GM23338 (cell line): Measurements from ENCODE around the gene ARHGDIA. TPM values are rescaled to one million over a fixed set of nuclear protein-coding genes. Genes with fewer than 3 reads are reported as not detected.

Experiments used
- polyA plus RNA-seq: library from polyadenylated mRNA; unstranded; fragments of >200 nt; fragmentation: Nextera tagmentation; extraction: Ambion mirVana; gene quantifications from 2 replicates; pipeline ENCODE4 v1.2.1, GENCODE V29; 2016
- total RNA-seq: library from RNA; depleted of rRNA; stranded (reverse); fragments of >200 nt; shearing (Covaris generic); gene quantifications from 2 replicates; pipeline ENCODE4 v1.2.3, GENCODE V29; 2014; rRNA removed

Gene ARHGDIA
- total and polyA plus RNA-seq, 2 experiments from 2014 or later: 125 to 140 TPM

Other genes with a start within 250 kb of the ARHGDIA start
Only the 30 nearest of the 31 such genes appear.
- 0.31 and 0.66 TPM in 2 replicates for gene TSPAN10, start 234.1 kb downstream of the ARHGDIA start, total RNA-seq
- gene TSPAN10, start 234.1 kb downstream of the ARHGDIA start, polyA plus RNA-seq: 1.2 and 1.5 TPM in 2 replicates
- 4.0 and 5.5 TPM in 2 replicates for gene PDE6G, start 214.8 kb downstream of the ARHGDIA start, total RNA-seq
- gene PDE6G, start 214.8 kb downstream of the ARHGDIA start, polyA plus RNA-seq: 9.0 and 11.4 TPM in 2 replicates
- gene OXLD1, start 204.7 kb downstream of the ARHGDIA start, total RNA-seq: 46.0 and 76.2 TPM in 2 replicates
- 64.9 and 73.0 TPM in 2 replicates for gene OXLD1, start 204.7 kb downstream of the ARHGDIA start, polyA plus RNA-seq
- 22.3 and 26.1 TPM in 2 replicates for gene CCDC137, start 204.6 kb downstream of the ARHGDIA start, total RNA-seq
- 69.3 and 73.4 TPM in 2 replicates for gene CCDC137, start 204.6 kb downstream of the ARHGDIA start, polyA plus RNA-seq
- 41.3 and 54.9 TPM in 2 replicates for gene ARL16, start 187.5 kb downstream of the ARHGDIA start, total RNA-seq
- gene ARL16, start 187.5 kb downstream of the ARHGDIA start, polyA plus RNA-seq: 39.6 and 40.4 TPM in 2 replicates
- gene HGS, start 187.3 kb downstream of the ARHGDIA start, total RNA-seq: 66.9 and 90.2 TPM in 2 replicates
- 59.0 and 59.4 TPM in 2 replicates for gene HGS, start 187.3 kb downstream of the ARHGDIA start, polyA plus RNA-seq
- gene MRPL12, start 168.0 kb downstream of the ARHGDIA start, total RNA-seq: 50.9 and 53.2 TPM in 2 replicates
- 140 and 153 TPM in 2 replicates for gene MRPL12, start 168.0 kb downstream of the ARHGDIA start, polyA plus RNA-seq
- gene SLC25A10, start 159.1 kb downstream of the ARHGDIA start, total RNA-seq: 37.1 and 47.4 TPM in 2 replicates
- 25.7 TPM in 2 replicates for gene SLC25A10, start 159.1 kb downstream of the ARHGDIA start, polyA plus RNA-seq
- gene GCGR, start 67.2 kb downstream of the ARHGDIA start, total RNA-seq: 0.17 and 0.31 TPM in 2 replicates
- gene GCGR, start 67.2 kb downstream of the ARHGDIA start, polyA plus RNA-seq: 0.23 and 0.92 TPM in 2 replicates
- 85.2 and 110 TPM in 2 replicates for gene MCRIP1, start 38.0 kb downstream of the ARHGDIA start, total RNA-seq
- gene MCRIP1, start 38.0 kb downstream of the ARHGDIA start, polyA plus RNA-seq: 99.5 and 101 TPM in 2 replicates
- not detected in 2 replicates for gene PPP1R27, start 36.3 kb downstream of the ARHGDIA start, total RNA-seq
- gene PPP1R27, start 36.3 kb downstream of the ARHGDIA start, polyA plus RNA-seq: 0.40 and 0.65 TPM in 2 replicates
- gene P4HB, start 10.8 kb downstream of the ARHGDIA start, total RNA-seq: 418 and 620 TPM in 2 replicates
- 206 and 209 TPM in 2 replicates for gene P4HB, start 10.8 kb downstream of the ARHGDIA start, polyA plus RNA-seq
- gene ALYREF, start 20.2 kb upstream of the ARHGDIA start, total RNA-seq: 236 TPM in 2 replicates
- gene ALYREF, start 20.2 kb upstream of the ARHGDIA start, polyA plus RNA-seq: 36.5 and 54.3 TPM in 2 replicates
- gene ANAPC11, start 20.4 kb upstream of the ARHGDIA start, total RNA-seq: 149 and 188 TPM in 2 replicates
- gene ANAPC11, start 20.4 kb upstream of the ARHGDIA start, polyA plus RNA-seq: 498 and 517 TPM in 2 replicates
- gene NPB, start 30.9 kb upstream of the ARHGDIA start, total RNA-seq: 0.93 and 3.8 TPM in 2 replicates
- gene NPB, start 30.9 kb upstream of the ARHGDIA start, polyA plus RNA-seq: 2.7 and 3.6 TPM in 2 replicates
- 65.2 and 82.9 TPM in 2 replicates for gene PCYT2, start 40.1 kb upstream of the ARHGDIA start, total RNA-seq
- 50.9 and 51.6 TPM in 2 replicates for gene PCYT2, start 40.1 kb upstream of the ARHGDIA start, polyA plus RNA-seq
- 20.8 and 29.7 TPM in 2 replicates for gene SIRT7, start 46.8 kb upstream of the ARHGDIA start, total RNA-seq
- gene SIRT7, start 46.8 kb upstream of the ARHGDIA start, polyA plus RNA-seq: 16.3 and 17.1 TPM in 2 replicates
- gene MAFG, start 56.4 kb upstream of the ARHGDIA start, total RNA-seq: 32.0 and 33.4 TPM in 2 replicates
- gene MAFG, start 56.4 kb upstream of the ARHGDIA start, polyA plus RNA-seq: 17.2 and 21.7 TPM in 2 replicates
- 237 and 240 TPM in 2 replicates for gene PYCR1, start 66.0 kb upstream of the ARHGDIA start, total RNA-seq
- 87.3 and 98.9 TPM in 2 replicates for gene PYCR1, start 66.0 kb upstream of the ARHGDIA start, polyA plus RNA-seq
- 0.78 and 1.7 TPM in 2 replicates for gene MYADML2, start 75.9 kb upstream of the ARHGDIA start, total RNA-seq
- 0.42 and 0.70 TPM in 2 replicates for gene MYADML2, start 75.9 kb upstream of the ARHGDIA start, polyA plus RNA-seq
- gene NOTUM, start 89.8 kb upstream of the ARHGDIA start, total RNA-seq: 0.66 and 1.6 TPM in 2 replicates
- gene NOTUM, start 89.8 kb upstream of the ARHGDIA start, polyA plus RNA-seq: 0.29 and 0.66 TPM in 2 replicates
- gene ASPSCR1, start 106.3 kb upstream of the ARHGDIA start, total RNA-seq: 40.4 and 46.9 TPM in 2 replicates
- gene ASPSCR1, start 106.3 kb upstream of the ARHGDIA start, polyA plus RNA-seq: 44.2 and 47.5 TPM in 2 replicates
- 114 and 127 TPM in 2 replicates for gene CENPX, start 151.5 kb upstream of the ARHGDIA start, total RNA-seq
- gene CENPX, start 151.5 kb upstream of the ARHGDIA start, polyA plus RNA-seq: 157 and 172 TPM in 2 replicates
- 40.7 and 41.6 TPM in 2 replicates for gene LRRC45, start 152.0 kb upstream of the ARHGDIA start, total RNA-seq
- gene LRRC45, start 152.0 kb upstream of the ARHGDIA start, polyA plus RNA-seq: 16.1 and 17.6 TPM in 2 replicates
- 211 and 293 TPM in 2 replicates for gene RAC3, start 160.3 kb upstream of the ARHGDIA start, total RNA-seq
- gene RAC3, start 160.3 kb upstream of the ARHGDIA start, polyA plus RNA-seq: 31.5 and 35.6 TPM in 2 replicates
- 84.8 and 86.9 TPM in 2 replicates for gene DCXR, start 166.4 kb upstream of the ARHGDIA start, total RNA-seq
- 137 and 147 TPM in 2 replicates for gene DCXR, start 166.4 kb upstream of the ARHGDIA start, polyA plus RNA-seq
- 36.9 and 44.7 TPM in 2 replicates for gene RFNG, start 180.5 kb upstream of the ARHGDIA start, total RNA-seq
- 18.0 and 18.9 TPM in 2 replicates for gene RFNG, start 180.5 kb upstream of the ARHGDIA start, polyA plus RNA-seq
- gene GPS1, start 180.6 kb upstream of the ARHGDIA start, total RNA-seq: 228 and 242 TPM in 2 replicates
- gene GPS1, start 180.6 kb upstream of the ARHGDIA start, polyA plus RNA-seq: 136 and 148 TPM in 2 replicates
- 110 and 122 TPM in 2 replicates for gene DUS1L, start 194.5 kb upstream of the ARHGDIA start, total RNA-seq
- 66.0 and 105 TPM in 2 replicates for gene DUS1L, start 194.5 kb upstream of the ARHGDIA start, polyA plus RNA-seq
- 692 and 849 TPM in 2 replicates for gene FASN, start 226.9 kb upstream of the ARHGDIA start, total RNA-seq
- gene FASN, start 226.9 kb upstream of the ARHGDIA start, polyA plus RNA-seq: 110 and 120 TPM in 2 replicates